Stimulated activated CD4-positive, alpha-beta T cell treated with anti-CD3 and anti-CD28 coated beads, TNF-alpha, amount 100 ng/mL, for 48 hours (primary cell): ENCODE measurements around the gene RCE1.

Experiments
- DNase-seq, 3 donors: peaks; one replicate each; pipeline ENCODE4 v3.0.0-alpha.2; 2020; ENCODE audit warnings: low read depth in 3 of 3

Gene RCE1

DNA sequence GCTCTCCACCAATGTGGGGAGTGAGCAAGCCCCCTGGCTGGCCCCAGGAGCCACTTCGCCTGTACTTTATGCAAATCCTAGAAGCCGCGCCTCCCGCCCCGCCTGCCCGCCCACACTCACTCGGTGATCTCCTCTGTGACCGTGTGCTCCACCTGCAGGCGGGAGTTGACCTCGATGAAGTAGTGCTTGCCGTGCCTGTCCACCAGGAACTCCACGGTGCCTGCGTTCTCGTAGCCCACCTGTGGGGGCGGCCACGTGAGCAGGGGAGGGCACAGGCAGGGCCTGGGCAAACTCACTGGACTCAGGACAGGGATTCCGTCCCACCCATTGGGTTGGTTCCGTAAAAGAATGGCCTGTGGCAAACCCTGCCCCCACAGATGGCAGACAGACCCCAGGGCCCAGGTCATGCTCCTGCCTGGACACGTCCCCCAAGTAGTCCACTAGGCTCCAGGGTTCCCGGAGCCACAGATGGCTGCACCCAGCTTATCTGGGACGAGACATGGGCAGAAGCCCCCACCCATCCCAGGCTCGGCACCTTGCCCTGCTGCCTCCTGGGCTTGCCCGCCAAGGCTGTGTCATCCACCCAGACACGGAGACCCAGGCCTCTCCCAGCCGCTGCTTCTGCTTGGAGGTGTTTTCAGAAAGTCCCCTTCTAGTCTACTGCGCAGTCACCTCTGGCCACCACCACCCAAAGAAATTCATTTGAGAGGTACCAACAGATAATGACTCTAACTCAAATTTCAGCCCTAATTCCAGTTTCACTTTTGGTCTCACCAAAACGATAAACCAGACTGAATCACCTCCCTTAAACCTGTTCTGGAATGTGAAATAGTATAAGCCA is 25.7 kb downstream of the RCE1 start:
- peak; percentile 55 to 85 (median 78) for DNase-seq

DNA sequence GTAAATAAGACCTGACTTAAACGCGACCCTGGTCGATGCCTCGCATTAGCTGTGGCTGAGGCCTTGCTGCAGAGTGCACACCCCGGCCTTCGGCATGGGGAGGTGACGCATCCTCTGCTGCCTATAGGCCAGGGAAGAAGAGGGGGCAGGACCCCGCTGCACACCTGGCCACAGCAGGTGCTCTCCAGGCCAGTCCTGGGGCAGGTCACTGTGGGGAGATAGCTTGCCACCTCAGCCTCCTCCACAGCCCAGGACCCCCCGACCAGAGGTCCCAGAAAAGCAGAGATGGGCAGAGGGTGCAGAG is 26.3 kb downstream of the RCE1 start:
- no peak for DNase-seq

GRCh38 chr11:66870131-66870530 is 26.9 kb downstream of the RCE1 start:
- DNase-seq: no peak

DNA sequence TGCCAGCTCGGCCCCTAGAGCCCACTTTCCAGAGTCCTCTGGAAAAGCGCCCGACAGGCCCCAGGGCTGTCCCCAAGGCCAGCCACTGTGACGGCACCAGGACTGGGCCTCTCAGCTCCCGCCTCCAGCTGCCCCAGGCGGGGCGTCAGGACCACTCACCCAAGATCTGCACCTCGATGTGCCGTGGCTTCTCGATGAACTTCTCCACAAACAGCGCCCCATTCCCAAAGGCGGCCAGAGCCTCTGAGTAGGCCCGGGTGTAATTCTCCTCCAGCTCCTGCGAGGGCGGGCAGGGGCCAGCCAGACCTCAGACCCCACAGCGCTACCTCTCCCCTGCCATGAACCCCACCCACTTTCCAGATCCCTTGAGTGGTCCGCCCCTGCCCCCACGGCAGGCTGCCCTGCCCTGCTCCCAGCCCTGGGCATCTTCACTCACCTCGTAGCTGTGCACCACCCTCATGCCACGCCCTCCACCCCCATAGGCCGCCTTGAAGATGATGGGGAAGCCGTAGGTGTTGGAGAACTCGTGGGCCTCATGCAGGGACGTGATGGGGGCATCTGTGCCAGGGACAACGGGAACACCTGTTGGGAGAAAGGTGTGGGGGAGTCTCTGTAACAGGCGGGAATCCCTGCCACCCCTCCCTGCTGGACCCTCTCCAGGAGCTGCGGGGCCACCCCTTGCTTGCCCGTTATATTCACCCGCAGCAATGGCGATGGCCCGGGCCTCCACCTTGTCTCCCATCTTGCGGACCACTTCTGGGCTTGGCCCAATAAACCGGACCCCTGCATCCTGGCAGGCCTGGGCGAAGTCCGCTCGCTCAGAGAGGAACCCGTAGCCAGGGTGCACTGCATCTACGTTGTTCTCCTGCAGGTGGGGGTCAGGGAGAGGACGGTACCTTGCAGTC is 27.6 kb downstream of the RCE1 start:
- DNase-seq: no peak

DNA sequence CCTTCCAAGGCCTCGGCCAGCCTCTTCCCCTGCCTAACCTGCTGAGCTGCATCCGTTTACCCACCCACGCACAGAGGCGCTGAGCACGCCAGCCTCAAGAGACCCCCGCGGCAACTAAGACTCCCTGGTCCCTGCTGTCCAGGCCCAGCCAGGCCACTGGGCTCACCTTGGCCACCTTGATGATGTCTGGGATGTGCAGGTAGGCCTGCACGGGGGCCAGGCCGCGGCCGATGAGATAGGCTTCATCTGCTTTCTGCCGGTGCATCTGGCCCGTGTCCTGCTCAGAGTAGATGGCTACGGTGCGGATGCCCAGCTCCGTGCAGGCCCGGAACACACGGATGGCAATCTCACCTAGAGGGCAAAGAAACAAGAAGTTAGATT is 28.3 kb downstream of the RCE1 start:
- DNase-seq: no peak

GRCh38 chr11:66874232-66874631 is 31.0 kb downstream of the RCE1 start:
- DNase-seq: no peak

GRCh38 chr11:66875378-66875777 is 32.1 kb downstream of the RCE1 start:
- DNase-seq: no peak

- DNase-seq: no peak
Measured at GRCh38 chr11:66877588-66878385, 34.5 kb downstream of the RCE1 start.

GRCh38 chr11:66878474-66878873 is 35.2 kb downstream of the RCE1 start:
- DNase-seq: no peak

DNA sequence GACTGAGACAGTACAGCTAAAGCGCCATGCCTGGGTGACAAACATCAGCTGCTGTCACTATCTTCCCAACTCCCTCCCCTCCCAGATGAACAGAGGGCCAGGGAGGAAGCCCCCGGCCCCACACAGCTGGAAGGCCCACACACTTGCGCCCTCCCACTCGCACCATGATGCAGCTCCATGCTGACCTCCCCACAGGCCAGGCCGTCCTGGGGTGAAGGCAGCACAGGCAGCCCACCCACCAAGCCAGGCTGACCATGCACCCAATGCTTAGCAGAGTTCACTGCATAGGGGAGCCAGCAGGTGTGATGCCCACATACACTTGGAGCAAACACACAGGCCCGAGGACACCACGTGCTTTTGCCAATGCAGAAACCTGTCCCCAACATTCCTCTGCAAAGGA is 35.8 kb downstream of the RCE1 start:
- no peak for DNase-seq

DNA sequence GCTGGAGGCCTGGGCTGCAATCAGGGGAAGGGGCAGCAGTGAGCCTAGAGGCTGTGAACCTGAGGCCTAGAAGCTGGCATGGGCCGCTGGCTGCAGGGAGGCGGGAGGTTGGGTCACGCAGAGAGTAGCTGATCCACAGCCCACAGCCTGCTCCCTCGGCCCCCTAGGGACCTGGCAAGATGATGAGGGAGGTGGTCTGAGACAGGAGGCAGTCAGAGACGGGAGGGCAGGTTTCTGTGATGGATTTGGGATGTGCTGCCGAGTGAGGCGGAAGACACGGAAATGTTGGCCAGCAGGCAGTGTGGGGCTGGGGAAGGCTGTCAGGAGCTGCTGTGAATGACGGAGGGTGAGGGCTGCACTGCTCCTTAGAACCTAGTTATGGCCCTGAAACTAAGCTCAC is 36.3 kb downstream of the RCE1 start:
- no peak for DNase-seq

- DNase-seq: no peak
Measured at GRCh38 chr11:66879999-66880398, 36.8 kb downstream of the RCE1 start.

- no peak for DNase-seq
Measured at GRCh38 chr11:66880496-66881450, 37.5 kb downstream of the RCE1 start.

DNA sequence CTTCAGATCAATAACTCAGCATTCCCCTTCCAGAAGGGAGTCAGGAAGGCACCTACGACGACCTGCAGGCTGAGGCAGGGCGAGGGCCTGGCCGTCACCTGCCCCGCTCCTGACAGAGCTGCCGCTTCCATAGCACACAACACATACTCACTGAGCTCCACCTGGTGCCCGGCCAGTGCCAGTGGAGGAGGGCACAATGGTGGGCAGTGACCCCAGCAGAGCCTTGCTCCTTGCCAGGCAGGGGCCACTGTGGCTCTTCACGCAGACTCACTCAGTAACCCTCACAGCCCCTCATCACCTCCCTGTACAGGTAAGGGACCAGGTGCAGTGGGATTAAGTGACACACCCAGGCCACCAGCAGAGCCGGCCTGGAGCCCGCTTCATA is 38.2 kb downstream of the RCE1 start:
- DNase-seq: no peak

GRCh38 chr11:66881927-66882452 is 38.7 kb downstream of the RCE1 start:
- no peak for DNase-seq

DNA sequence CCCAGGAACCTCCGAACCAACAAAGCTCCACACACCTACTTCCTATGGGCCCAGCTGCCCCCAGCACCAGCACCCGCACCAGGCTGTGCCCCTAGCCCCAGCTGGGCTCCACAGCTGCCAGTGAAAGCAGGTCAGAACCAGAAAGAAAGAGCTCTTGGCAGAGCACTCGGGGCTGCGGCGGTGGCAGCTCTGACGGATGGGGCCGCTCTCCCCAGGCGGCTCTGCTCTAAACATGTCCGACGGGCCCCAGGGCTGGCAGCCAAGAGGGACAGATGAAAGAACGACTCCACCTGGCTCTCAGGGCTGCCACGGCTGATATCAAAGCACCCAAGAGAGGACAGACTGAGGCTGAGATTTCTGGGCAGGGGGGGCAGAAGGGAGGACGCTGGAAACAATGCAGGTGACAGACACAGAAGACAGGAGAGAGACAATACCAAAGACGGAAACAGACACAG is 39.3 kb downstream of the RCE1 start:
- no peak for DNase-seq

DNA sequence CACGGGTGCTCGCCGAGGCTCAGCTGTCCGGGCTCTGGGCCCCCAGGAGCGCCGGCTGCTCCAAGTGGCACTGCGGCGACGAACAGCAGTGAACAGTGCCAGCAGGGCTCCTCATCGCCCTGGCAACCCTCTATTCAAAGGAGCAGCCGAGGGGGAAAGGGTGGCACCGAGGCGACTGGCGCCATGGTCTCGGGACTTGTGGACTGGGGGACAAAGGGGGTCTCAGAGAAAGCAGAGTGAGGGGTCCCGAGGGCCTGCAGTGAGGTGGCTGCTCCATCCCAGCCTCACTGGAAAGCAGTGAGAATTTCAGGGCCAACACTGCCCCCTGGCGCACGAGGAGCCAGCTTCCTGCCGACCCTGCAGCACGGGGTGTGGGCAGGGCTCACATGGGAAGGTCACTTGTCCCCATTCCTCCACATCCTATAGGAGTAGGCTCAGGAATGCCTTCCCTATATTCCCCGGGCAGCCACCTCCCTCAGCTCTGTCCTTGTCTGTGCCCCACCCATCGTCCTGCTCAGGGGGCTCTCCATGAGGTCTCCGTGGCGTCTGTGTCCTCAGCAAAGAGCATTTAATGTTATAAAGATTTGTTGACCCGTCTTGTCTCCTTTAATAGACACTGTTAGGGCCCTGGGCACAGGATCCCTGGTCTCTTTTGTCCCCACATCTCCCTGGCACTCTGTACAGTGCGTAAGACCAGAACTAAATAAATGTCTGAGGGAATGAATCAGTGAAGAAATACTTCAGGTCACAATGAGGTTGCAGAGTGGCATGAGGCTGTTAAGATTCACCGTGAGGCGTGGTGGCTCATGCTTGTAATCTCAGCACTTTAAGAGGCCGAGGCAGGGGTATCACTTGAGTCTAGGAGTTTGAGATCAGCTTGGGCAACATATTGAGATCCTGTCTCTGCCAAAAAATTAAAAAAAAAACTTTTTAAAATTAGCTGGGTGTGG is 40.0 kb downstream of the RCE1 start:
- peak in 2 of 3 donors; percentile 39 to 58 for DNase-seq

DNA sequence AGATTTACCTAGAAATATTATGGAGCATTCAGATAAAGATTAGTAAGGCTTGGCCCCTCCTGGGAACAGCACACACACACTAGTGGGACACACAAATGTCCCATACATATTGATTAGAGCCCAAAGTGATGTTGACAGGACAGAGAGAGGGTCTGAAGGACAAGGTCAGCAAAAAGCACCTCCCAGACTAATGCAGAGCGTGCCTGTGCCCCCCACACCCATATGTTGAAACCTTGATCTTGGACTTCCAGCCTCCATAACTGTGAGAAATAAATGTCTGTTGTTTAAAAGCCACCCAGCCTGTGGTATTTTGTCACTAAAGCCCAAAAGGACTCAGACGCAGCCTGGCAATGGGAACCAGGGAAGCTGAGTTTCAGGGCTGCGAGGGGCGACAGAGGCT is 41.2 kb downstream of the RCE1 start:
- DNase-seq: no peak

GRCh38 chr11:66885469-66885868 is 42.2 kb downstream of the RCE1 start:
- DNase-seq: no peak
